HepG2 (cell line): ENCODE results near the gene MIA3.

Experiments
- BCL6 ChIP-seq: IDR thresholded peaks from 2 replicates; pipeline ENCODE4 v1.6.1; 2016; ENCODE audit warnings: missing genetic modification reagents, missing compliant biosample characterization
- CTCF ChIP-seq: sonication (generic); formaldehyde crosslinking; IDR thresholded peaks from 2 replicates; pipeline ENCODE4 v1.5.0; 2020; ENCODE audit warnings: mild to moderate bottlenecking, missing genetic modification reagents, moderate library complexity
- FOXA1 ChIP-seq, 2 experiments: fragments of 450-650 bp in 1 of 2; sonication (generic) in 1 of 2; formaldehyde crosslinking in 1 of 2; IDR thresholded peaks; 2 replicates each; pipeline versions ENCODE4 v1.4.0 to v1.6.1; 2016 to 2020; ENCODE audit warnings: missing genetic modification reagents in 1 of 2
- NAIF1 ChIP-seq: sonication (generic); formaldehyde crosslinking; IDR thresholded peaks from 2 replicates; pipeline ENCODE4 v1.5.0; 2020; ENCODE audit warnings: mild to moderate bottlenecking, missing genetic modification reagents, borderline replicate concordance
- PHF21A ChIP-seq: sonication (generic); formaldehyde crosslinking; IDR thresholded peaks from 2 replicates; pipeline ENCODE4 v1.5.0; 2020; ENCODE audit warnings: mild to moderate bottlenecking, missing genetic modification reagents
- POLR2A ChIP-seq, 2 experiments: IDR thresholded peaks; 2 replicates each; pipeline ENCODE4 v1.6.1; 2011; ENCODE audit warnings: low read depth in 2 of 2, low read length in 2 of 2, mild to moderate bottlenecking in 1 of 2, moderate library complexity in 1 of 2; ENCODE audit not compliant: insufficient read depth in 1 of 2
- SYNCRIP ChIP-seq: fragments of 200-400 bp; formaldehyde crosslinking; IDR thresholded peaks from 2 replicates; pipeline ENCODE4 v1.6.1; 2018; ENCODE audit warnings: mild to moderate bottlenecking, low read depth, low read length; ENCODE audit not compliant: insufficient read depth
- THYN1 ChIP-seq: sonication (generic); formaldehyde crosslinking; IDR thresholded peaks from 2 replicates; pipeline ENCODE4 v1.8.1; 2023; ENCODE audit warnings: low read depth, mild to moderate bottlenecking, moderate library complexity, missing genetic modification reagents, borderline replicate concordance
- ZBTB8A ChIP-seq: sonication (generic); formaldehyde crosslinking; IDR thresholded peaks from 2 replicates; pipeline ENCODE4 v1.4.0; 2020; ENCODE audit warnings: mild to moderate bottlenecking, low read depth, missing genetic modification reagents, borderline replicate concordance
- ZHX1 ChIP-seq: sonication (generic); formaldehyde crosslinking; IDR thresholded peaks from 2 replicates; pipeline ENCODE4 v1.8.1; 2022; ENCODE audit warnings: low read depth, mild to moderate bottlenecking, missing genetic modification reagents
- ZNF101 ChIP-seq: sonication (generic); formaldehyde crosslinking; IDR thresholded peaks from 2 replicates; pipeline ENCODE4 v1.4.0; 2020; ENCODE audit warnings: mild to moderate bottlenecking, low read depth, missing genetic modification reagents, borderline replicate concordance
- ZNF691 ChIP-seq: sonication (generic); formaldehyde crosslinking; IDR thresholded peaks from 2 replicates; pipeline ENCODE4 v1.4.0; 2020; ENCODE audit warnings: missing genetic modification reagents, low read depth, mild to moderate bottlenecking, borderline replicate concordance
- TF ChIP-seq, protein P1 (sequence below): sonication (generic); formaldehyde crosslinking; conservative IDR thresholded peaks from 2 replicates; pipeline ENCODE4 v1.4.0; 2020; ENCODE audit warnings: mild to moderate bottlenecking, missing genetic modification reagents, moderate library complexity
- TF ChIP-seq, protein P2 (sequence below): sonication (generic); IDR thresholded peaks from 2 replicates; pipeline ENCODE4 v1.6.1; 2016; ENCODE audit warnings: low read depth, borderline replicate concordance

GRCh38 chr1:222716393-222716792 is 98.5 kb downstream of the MIA3 start:
- TF ChIP-seq, protein P1, sequence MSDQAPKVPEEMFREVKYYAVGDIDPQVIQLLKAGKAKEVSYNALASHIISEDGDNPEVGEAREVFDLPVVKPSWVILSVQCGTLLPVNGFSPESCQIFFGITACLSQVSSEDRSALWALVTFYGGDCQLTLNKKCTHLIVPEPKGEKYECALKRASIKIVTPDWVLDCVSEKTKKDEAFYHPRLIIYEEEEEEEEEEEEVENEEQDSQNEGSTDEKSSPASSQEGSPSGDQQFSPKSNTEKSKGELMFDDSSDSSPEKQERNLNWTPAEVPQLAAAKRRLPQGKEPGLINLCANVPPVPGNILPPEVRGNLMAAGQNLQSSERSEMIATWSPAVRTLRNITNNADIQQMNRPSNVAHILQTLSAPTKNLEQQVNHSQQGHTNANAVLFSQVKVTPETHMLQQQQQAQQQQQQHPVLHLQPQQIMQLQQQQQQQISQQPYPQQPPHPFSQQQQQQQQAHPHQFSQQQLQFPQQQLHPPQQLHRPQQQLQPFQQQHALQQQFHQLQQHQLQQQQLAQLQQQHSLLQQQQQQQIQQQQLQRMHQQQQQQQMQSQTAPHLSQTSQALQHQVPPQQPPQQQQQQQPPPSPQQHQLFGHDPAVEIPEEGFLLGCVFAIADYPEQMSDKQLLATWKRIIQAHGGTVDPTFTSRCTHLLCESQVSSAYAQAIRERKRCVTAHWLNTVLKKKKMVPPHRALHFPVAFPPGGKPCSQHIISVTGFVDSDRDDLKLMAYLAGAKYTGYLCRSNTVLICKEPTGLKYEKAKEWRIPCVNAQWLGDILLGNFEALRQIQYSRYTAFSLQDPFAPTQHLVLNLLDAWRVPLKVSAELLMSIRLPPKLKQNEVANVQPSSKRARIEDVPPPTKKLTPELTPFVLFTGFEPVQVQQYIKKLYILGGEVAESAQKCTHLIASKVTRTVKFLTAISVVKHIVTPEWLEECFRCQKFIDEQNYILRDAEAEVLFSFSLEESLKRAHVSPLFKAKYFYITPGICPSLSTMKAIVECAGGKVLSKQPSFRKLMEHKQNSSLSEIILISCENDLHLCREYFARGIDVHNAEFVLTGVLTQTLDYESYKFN (CRISPR knock-in tag), result no peak
- TF ChIP-seq BCL6 (CRISPR knock-in tag) (no peak), ZNF101 (CRISPR knock-in tag) (no peak), ZHX1 (no peak), FOXA1 (IDR thresholded peaks at IDR 0.05) (no peak), FOXA1 (CRISPR knock-in tag; IDR thresholded peaks at IDR 0.05) (no peak), ZBTB8A (CRISPR knock-in tag) (no peak), SYNCRIP (no peak), POLR2A (IDR thresholded peaks at IDR 0.05; ENCODE audit: insufficient read depth in 1 of 2, low read depth in 2 of 2, low read length in 2 of 2) (no peak), ZNF691 (CRISPR knock-in tag) (no peak), NAIF1 (CRISPR knock-in tag) (no peak), PHF21A (CRISPR knock-in tag) (no peak), THYN1 (CRISPR knock-in tag) (no peak), CTCF (CRISPR knock-in tag) (no peak)
- TF ChIP-seq, protein P2, sequence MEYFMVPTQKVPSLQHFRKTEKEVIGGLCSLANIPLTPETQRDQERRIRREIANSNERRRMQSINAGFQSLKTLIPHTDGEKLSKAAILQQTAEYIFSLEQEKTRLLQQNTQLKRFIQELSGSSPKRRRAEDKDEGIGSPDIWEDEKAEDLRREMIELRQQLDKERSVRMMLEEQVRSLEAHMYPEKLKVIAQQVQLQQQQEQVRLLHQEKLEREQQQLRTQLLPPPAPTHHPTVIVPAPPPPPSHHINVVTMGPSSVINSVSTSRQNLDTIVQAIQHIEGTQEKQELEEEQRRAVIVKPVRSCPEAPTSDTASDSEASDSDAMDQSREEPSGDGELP, result no peak
